Measurements from ENCODE around the gene IDI1.
"Not testable (repeated sequence)": the region's sequence is repeated elsewhere in the genome, so short reads cannot be mapped to it uniquely, and the experiment has no call there.

The IDI1 gene

DNA sequence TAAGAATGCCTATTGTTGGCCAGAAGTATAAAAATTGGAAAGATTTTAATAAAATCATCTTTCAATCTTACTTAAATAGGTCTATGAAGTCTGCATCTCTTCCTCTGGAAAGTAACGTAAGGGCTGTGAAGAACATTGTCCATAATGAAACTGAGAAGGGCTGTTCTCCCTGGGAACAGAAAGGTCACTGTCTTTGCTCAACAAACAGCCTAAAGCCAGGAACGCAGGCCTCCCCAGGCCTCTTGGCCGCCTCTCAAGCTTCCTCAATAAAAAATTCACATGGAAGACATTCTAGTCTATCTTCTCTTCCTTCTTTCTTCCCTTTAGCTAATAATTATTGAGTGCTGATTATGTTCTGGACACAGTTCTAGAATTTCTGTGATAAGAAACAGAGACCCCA lies 14.2 kb downstream of the IDI1 start:
- DNase-seq (ENCODE audit: low spot score) = no peak

DNA sequence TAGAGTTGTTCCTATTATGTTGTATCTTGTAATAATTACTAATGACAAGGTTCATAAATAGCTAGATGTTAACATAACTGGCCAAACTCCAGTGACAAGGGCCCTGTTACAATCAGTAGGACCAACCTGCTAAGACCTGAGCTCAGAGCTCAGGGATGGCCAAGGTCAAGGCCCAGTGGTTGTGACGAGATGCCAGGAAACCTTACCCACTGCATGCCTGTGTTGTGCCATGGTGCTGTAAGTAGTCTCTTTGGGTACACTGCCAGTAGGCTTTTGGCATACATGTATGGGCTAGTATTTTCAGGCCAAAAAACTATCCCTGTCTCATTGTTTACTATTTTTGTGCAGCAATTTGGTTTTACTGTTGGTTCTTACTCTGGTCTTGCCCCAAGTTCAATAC lies 15.3 kb downstream of the IDI1 start:
- DNase-seq (ENCODE audit: low spot score) = no peak

DNA sequence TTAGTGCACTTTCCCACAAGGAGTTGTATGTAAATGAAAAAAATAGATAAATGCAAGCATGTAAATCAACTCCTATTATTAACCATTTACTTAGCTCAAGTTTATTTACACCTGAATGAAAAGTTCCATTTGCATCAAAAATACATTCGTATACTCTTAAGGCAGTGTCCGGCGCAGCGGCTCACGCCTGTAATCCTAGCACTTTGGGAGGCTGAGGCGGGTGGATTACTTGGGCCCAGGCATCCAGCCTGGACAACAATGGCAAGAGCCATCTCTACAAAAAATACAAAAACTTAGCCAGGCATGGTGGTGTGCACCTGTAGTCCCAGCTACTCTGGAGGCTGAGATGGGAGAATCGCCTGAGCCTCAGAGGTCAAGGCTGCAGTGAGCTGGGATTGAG lies 19.1 kb downstream of the IDI1 start:
- no peak for DNase-seq (ENCODE audit: low spot score)

DNA sequence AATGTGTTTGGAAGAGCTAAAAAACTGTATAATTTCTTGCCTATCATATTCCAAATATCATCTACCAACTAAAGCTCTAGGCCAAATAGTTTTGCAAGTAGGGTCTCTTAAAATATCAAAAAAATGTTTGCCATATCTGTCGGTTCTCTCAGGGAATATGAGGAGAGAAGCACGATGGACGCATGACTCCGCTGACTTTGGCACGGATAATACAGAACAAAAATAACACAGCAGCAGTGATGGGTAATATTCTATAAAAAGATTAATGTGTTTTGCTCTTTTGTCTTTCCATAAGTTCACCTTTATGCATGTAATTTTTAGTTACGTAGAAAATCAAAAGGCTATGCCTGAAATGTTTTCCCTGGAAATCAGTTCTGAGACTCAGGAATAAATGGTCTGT lies 22.3 kb downstream of the IDI1 start:
- DNase-seq (ENCODE audit: low spot score) = no peak

DNA sequence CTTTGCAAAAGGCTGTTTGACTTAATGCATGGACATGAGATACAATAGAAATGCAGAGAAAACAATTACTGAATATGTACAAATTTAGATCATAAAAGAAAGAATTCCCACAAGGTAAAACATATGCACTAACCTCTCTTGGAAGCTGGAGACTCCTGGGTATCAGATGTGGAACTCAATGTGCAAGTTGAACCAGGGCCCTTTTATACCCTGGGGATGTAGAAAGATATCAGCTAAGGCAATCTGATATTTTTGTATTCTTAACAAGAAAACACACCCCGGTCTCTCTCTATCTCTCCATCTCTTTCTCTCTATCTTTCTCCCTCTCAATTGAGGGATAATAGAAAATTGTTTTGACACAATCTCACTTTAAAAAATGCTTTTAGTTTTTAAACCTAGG lies 23.2 kb downstream of the IDI1 start, which contains the start of gene IDI2:
IDI2 (minus strand) TSS at position 177 of the 400 bp plus-strand sequence. CDS start 1,136 bp downstream, outside the sequence.
- no peak for DNase-seq (ENCODE audit: low spot score)

DNA sequence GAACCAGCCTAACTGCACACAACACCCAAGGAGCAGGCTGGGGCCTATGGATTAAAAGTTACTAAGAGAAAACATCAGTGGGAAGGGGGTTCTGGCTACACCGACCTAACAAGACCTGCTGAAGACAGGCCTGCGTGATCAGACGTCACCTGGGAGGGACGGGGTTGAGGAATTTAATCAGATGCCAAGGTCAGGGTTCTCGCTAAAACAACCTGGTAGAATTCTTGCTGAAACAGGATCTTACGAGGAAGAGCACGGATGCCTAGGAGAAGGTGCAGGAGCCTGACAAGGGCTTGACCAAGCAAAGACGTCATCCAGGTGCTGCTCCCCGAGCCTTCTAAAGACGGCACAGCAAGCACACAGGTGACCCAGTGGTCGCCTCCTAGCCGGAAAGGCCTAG lies 24.8 kb downstream of the IDI1 start:
- DNase-seq (ENCODE audit: low spot score) = no peak

DNA sequence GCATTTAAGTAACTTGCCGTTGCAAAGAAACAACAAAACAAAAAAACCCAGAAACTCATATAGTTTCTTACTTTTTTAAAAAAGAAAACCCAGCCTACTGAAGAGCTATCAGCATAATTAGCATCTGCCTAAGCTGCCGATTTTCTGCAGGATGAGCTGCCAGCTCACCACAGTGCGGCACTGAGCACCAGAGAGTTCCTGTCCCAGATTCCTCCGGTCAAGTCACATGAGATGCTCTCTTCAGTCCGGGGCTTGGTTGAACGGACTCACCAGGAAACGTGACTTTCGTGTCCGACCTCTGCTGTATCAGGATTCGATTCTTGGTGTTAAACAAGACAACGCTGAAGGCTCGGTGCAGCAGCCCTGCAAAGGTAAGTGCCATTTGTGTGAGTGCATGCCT lies 26.5 kb downstream of the IDI1 start:
- DNase-seq (ENCODE audit: low spot score) = no peak

DNA sequence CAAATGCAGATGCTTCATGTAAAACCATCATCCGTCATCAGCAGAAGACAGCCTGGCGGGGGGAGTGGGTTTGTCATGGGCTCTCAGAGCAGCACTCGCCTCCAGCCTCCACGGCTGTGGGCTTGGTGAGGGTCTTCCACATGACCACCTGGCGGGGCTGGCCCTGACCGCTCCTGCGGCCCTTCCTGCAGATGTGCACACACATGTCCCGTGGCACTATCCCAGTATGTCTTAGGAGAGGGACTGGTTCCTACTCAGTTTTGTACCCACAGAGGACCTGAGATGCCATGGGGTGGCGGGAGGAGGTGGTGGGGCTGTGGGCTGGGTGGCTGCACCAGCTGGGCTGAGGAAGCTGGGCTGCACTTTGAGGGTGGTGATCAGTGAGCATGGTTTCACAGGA lies 28.0 kb downstream of the IDI1 start:
- no peak for DNase-seq (ENCODE audit: low spot score)

DNA sequence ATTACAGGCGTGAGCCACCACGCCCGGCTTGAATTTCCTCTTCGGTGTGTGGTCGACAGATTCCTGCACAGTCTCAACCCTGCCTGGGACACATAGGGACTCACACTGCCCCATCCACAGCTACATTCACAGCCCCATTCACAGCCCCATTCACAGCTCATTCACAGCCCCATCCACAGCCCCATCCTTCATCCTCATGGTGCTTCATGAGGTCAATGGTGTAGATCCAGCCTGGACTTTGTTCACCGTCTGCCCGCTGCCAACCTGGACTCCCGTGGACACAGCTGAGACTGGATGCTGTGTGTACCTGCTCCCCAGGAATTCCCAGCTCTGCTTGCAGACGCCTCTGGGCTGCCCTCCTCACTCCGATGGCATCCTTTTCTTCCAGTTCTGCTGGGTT lies 28.5 kb downstream of the IDI1 start:
- DNase-seq (ENCODE audit: low spot score) = no peak

DNA sequence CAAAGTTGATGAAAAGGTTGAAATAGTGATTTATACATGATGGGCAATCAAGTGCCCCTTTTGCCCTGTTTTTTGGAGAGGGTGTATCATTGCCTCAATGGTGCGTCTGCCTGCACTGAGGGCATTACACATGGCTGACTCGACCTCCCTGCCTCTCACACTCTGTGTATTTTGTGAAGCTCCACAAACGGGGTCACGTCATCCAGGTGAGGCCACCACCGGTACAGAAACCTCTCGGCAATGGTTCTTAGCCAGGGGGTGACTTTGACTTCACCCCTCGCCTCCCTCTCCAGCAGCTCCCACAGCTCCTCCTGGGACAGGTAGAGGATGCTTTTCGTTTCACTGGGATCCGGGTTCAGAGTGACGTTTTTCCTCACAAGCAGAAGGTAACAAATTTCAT lies 29.6 kb downstream of the IDI1 start:
- no peak for DNase-seq (ENCODE audit: low spot score)

DNA sequence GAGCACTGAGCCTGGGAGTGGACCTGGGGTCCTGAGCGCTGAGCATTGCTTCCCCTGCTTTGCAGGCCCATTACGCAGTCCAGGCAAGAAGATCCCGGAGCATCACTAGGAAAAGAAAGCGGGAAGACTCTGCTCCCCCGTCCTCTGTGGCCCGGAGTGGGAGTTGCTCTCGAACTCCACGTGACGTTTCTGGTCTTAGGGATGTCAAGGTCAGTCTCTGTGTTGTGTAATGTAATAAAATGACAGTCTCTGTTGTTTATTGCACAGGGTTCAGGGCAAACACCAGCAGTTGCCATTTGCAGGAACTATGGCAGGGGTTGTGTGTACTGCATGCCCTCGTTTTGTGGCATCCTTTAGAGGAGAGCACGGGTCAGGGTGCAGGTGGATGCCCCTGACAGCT lies 33.2 kb downstream of the IDI1 start:
- no peak for DNase-seq (ENCODE audit: low spot score)

DNA sequence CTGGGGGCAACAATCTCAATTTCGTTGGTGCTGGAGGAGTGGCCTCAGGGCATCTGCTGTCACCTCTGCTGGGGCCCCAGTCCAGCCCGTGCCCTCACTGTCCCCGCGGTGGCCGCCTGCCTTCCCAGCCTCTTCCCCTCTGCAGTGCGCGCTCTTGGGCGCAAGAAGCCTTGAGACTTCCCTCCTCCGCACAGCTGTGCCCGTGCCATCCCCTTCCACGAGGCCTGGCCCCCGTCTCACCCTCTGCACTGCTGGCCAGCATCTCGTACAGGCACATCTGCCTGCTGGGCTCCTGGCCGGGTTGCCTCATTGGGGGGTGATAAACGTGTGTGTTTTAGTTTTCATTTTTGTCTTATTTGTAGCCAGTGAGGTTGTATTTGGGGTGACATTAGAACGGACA lies 37.2 kb downstream of the IDI1 start:
- DNase-seq (ENCODE audit: low spot score) = no peak

DNA sequence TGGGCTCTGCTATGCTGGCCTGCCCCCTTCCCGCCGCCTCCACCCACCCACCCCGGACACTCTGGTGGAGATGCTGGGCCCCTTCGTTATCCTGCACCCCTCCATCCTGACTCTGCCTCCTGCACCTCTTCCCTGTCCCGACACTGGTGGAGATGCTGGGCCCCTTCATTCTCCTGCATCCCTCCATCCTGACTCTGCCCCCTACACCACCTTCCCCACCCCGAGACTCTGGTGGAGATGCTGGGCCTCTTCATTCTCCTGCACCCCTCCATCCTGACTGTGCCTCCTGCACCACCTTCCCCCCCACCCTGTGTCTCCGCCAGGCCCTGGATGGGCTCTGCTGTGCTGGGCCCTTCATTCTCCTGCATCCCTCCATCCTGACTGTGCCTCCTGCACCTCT lies 38.2 kb downstream of the IDI1 start:
- no peak for DNase-seq (ENCODE audit: low spot score)

DNA sequence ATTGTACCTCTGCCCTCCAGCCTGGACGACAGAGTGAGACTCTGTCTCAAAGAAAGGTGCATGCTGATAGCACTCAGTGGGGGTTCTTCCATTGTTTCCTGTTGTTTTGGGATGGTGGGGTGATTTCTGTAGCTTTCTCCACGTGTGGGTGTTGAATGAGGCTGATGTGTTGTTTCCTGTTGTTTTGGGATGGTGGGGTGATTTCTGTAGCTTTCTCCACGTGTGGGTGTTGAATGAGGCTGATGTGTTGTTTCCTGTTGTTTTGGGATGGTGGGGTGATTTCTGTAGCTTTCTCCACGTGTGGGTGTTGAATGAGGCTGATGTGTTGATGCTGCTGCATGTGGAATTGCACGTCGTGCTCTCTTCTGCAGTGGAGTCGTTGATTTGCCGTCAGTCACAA lies 39.0 kb downstream of the IDI1 start:
- not testable (repeated sequence) for DNase-seq (ENCODE audit: low spot score)

DNA sequence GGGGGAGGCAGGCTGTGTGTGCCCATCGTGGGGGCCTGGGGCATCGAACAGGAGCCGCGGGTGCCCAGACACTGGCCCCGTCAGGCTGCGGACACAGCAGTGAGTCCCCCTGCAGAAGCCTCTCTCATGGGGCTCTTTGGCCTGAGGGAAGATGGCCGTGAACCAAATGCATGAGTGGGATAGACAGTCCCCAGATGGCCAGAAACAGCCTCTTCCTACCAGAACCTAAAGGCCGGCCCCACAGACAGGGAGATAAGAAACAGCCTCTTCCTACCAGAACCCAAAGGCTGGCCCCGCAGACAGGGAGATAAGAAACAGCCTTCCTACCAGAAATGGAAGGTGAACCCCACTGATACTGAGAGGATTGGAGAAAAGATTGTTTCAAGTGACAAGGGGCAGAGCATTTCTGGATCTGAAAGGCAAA lies 39.8 kb downstream of the IDI1 start:
- no peak for DNase-seq (ENCODE audit: low spot score)

DNA sequence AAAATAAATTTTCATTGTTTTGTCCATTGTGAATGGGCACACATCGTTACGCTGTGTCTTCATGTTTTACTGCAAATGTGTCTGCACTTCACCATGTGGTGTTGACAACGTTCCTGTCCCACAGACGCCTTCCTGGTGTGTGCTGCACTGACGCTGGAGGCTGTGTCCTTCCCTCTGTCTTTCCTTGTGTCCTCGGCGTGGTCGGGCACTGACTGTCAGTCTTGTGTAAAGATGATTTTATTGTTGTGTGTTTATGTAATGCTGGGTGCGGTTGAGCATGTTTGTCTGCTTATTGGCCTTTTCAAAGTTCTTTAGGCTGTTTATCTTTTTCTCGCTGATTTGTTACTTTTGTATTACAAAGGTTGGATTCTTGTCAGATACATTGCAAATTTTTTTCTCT lies 41.3 kb downstream of the IDI1 start:
- no peak for DNase-seq (ENCODE audit: low spot score)

DNA sequence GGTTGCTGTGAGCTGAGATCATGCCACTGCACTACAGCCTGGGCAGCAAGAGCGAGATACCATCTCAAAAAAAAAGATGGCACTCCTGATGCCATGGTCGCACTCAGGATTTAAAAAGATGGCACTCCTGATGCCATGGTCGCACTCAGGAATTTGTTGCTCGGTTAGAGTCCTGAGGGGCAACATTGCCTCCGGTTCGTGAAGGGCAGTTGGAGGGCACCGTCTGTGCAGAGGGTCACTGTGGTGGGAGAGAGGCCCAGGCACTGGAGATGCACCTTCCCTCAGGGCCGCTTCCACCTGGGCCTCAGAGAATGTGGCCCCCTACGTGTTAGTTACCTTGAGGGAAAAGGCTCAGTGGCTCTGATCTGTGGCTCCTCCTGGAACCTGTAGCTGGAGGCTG lies 42.3 kb downstream of the IDI1 start:
- DNase-seq (ENCODE audit: low spot score) = no peak

DNA sequence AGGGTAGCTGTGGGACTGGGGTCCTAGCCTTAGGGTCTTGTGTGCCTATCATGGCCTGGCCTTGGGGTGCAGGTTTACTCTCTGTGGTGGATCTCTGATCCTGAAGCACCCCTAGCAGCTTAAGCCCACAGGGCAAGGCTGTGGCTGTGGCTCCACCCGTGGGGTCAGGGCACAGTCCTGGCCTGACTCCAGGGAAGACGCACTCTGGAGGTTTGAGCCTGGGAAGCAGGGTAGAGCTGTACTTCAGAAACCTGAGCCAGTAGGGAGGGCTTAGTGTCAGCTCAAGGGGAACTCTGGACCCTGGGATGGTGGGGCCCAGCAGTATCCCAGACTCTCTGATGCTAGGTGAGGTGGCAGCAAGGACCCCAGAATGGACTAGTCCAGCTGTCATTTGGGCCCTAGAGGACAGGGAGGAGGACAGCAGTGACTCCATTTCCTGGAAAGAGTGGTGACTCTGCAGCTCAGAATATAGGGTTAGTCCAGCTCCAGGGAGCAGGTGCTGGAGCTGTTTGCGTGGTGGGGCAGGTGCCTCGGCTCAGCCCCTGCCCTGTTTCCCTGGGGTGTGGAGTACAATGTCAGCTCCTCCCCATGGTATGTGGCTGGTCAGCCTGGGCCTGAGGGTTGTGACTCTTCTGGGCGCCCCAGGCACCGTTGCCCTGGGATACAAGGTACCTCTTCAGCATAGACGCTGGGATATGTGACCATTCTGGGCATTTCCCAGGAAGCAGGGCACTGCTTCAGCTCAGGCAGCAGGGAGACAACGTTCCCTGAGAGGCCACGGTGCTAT lies 44.8 kb downstream of the IDI1 start:
- DNase-seq (ENCODE audit: low spot score) = no peak

DNA sequence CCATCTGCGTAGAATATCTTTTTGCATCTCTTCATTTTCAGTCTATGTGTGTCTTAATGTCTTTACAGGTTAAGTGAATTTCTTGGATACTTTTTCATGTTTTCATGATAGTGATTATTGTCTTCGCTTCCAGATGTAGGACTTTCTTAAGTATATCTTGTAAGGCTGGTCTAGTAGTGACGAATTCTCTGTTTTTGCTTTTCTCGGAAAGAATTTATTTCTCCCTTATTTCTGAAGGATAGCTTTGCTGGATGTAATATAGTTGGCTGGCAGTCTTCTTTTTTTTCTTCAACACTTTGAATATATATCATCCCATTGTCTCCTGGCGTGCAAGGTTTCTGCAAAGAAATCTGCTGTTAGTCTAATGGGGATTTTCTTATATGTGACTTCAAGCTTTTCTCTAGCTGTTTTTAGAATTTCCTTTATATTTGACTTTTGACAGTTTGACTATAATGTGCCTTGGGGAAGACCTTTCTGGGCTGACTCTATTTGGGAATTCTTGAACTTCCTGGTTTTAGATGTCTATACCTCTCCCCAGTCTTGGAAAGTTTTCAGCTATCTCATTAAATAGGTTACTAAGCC lies 46.4 kb downstream of the IDI1 start:
- DNase-seq (ENCODE audit: low spot score) = no peak

DNA sequence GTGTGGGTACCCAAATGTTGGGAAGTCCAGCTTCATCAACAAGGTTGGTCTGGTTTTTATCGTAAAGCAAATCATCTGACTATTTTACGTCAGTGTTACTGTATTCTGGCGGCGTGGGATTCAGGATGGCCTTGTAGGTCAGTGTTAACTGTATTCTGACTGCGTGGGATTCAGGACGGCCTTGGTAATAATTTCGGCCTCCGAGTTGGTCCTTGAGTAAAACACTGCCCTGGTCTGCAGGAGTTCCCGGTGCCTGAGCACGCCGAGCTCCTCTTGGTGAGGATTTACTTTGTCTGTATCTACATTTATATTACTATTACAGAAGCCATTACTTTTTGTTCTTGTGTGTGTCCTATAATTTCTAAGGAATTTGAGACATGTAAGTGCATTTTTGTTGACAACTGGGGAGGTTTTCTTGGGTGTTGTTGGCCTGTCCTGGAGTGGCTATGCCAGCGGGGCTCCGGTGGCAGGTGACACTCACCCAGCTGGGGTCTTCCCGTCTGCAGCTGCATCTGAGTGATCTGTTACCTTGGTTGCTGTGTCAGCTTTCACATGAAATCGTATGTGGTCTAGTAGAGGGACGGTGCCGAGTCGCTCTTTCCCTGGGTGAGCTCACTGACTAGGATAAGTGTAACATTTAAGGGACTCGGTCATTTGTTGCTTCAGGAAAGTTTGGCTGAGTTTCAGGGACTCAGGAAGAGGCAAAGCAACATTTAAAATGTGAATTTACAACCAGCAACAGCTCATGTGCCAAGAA lies 51.5 kb downstream of the IDI1 start:
- DNase-seq (ENCODE audit: low spot score) = no peak

DNA sequence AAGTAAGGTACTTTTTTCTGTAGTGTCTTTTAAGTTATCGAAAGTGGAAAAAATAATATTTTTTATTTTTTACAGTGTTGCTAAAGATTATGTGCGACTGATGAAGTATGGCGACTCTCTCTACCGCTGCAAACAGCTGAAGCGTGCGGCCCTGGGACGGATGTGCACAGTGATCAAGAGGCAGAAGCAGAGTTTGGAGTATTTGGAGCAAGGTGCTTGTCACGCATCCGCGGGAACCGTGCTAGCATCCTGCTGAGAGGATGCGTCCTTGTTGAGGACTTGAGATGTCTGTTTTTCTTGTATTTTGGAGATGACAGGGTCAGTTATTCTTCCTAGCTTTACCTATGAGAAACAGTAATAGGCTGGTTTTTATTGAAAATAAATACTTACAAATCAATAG lies 52.9 kb downstream of the IDI1 start:
- DNase-seq (ENCODE audit: low spot score) = no peak

DNA sequence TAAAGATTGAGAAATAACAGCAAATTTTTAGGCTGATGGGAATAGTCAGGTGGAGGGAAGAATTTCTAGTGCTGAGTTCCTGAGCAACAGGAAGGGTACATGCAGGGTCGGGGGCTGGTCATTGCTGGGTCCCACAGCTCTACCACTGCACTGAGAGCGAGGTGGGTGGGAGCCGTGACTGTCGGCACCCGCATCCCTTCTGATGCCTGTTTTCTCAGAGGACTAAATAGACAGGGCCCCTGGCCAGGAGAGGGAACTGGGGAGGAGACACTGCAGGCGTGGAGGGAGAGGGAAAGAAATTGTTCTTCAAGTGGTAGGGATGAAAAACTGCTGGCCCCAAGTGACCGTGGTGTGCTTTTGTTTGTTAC lies 53.4 kb downstream of the IDI1 start:
- DNase-seq (ENCODE audit: low spot score) = no peak

DNA sequence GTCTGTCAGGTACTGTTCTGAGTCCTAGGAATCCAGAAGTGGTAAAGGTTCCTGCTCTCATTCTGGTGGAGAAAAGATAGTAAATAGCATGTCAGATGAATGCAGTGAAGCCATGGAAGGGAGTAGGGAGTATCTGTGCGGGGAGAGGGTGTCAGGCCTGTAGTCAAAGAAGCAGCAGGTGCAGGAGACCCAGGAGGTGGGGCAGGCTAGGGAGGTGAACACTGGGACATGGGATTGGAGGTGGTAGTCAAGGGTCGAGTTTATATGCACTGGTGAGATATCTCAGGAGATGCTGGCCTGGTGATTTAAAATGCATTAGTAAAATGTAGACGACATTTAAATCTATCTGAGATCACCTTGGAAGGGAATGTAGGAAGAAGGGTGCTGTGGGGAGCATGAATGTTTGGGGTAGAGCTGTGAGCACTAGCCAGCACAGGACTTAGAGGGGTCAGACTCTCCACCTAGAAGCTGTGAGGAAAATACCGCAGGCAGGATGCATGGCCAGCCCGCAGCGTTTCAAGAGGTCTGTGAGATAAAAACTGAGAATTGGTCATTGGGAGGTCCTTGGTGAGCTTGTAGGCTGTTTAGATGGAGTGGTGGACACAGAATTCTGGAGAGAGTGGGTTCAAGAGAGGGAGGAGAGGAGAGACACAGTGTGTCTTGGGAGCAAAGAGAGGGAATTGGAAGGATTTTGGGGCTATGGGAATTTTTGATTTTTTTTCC lies 53.9 kb downstream of the IDI1 start:
- DNase-seq (ENCODE audit: low spot score) = no peak

All from AG08396 (cell line).